ENCODE data around the gene ITLN2.
"Not testable (repeated sequence)": the region's sequence is repeated elsewhere in the genome, so short reads cannot be mapped to it uniquely, and the experiment has no call there.

The ITLN2 gene

GRCh38 chr1:160954158-160955104 lies at the start of gene ITLN2:
Gene ITLN2, minus strand, starts transcription at chr1:160954809. Its CDS starts 68 bp downstream, at chr1:160954741.
- DNase-seq (ENCODE audit: low spot score), result peak; percentile 39

- DNase-seq (ENCODE audit: low spot score), result no peak
These were observed 46.9 kb upstream of the ITLN2 start for GRCh38 chr1:161001525-161001924.

GRCh38 chr1:161000736-161001480 lies 46.3 kb upstream of the ITLN2 start:
- no peak for DNase-seq (ENCODE audit: low spot score)

- no peak for DNase-seq (ENCODE audit: low spot score)
These were observed 44.8 kb upstream of the ITLN2 start for GRCh38 chr1:160999376-160999775.

GRCh38 chr1:160997323-160998038 lies 42.9 kb upstream of the ITLN2 start:
- peak; percentile 32 for DNase-seq (ENCODE audit: low spot score)

- DNase-seq (ENCODE audit: low spot score), result peak; percentile 41
These were observed 41.6 kb upstream of the ITLN2 start for GRCh38 chr1:160996178-160996577.

- DNase-seq (ENCODE audit: low spot score), result no peak
These were observed 39.1 kb upstream of the ITLN2 start for GRCh38 chr1:160993544-160994193.

- DNase-seq (ENCODE audit: low spot score), result not testable (repeated sequence)
These were observed 37.4 kb upstream of the ITLN2 start for GRCh38 chr1:160992036-160992435.

- no peak for DNase-seq (ENCODE audit: low spot score)
These were observed 32.9 kb upstream of the ITLN2 start for GRCh38 chr1:160987359-160988050.

GRCh38 chr1:160985723-160986122 lies 31.1 kb upstream of the ITLN2 start:
- no peak for DNase-seq (ENCODE audit: low spot score)

- no peak for DNase-seq (ENCODE audit: low spot score)
These were observed 27.2 kb upstream of the ITLN2 start for GRCh38 chr1:160981584-160982411.

GRCh38 chr1:160979286-160979685 lies 24.7 kb upstream of the ITLN2 start:
- no peak for DNase-seq (ENCODE audit: low spot score)

- DNase-seq (ENCODE audit: low spot score), result peak; percentile 18
These were observed 23.9 kb upstream of the ITLN2 start for GRCh38 chr1:160978510-160978927.

- DNase-seq (ENCODE audit: low spot score), result no peak
These were observed 20.4 kb upstream of the ITLN2 start for GRCh38 chr1:160975026-160975425.

- DNase-seq (ENCODE audit: low spot score), result no peak
These were observed 18.9 kb upstream of the ITLN2 start for GRCh38 chr1:160973491-160973890.

GRCh38 chr1:160972939-160973338 lies 18.3 kb upstream of the ITLN2 start:
- no peak for DNase-seq (ENCODE audit: low spot score)

- no peak for DNase-seq (ENCODE audit: low spot score)
These were observed 17.0 kb upstream of the ITLN2 start for GRCh38 chr1:160971618-160972056.

- no peak for DNase-seq (ENCODE audit: low spot score)
These were observed 8.9 kb upstream of the ITLN2 start for GRCh38 chr1:160963521-160963920.

GRCh38 chr1:160961419-160961818 lies 6.8 kb upstream of the ITLN2 start:
- no peak for DNase-seq (ENCODE audit: low spot score)

- DNase-seq (ENCODE audit: low spot score), result no peak
These were observed 2.4 kb upstream of the ITLN2 start for GRCh38 chr1:160956966-160957365.

Data from LoVo (cell line).